Naive thymus-derived CD4-positive, alpha-beta T cell (primary cell): ENCODE results near the gene HEPH. TPM values are rescaled to one million over a fixed set of nuclear protein-coding genes. Genes with fewer than 3 reads are reported as not detected.

Experiments
- ATAC-seq: fragments of 150-1000 bp; cut with Tn5 transposase; 2 replicates; pipeline ENCODE4 v1.10.0; 2021; ENCODE audit warnings: mild to moderate bottlenecking, moderate library complexity
- CTCF ChIA-PET: fragments of 350-600 bp; sonication (Branson Sonifier 250); formaldehyde crosslinking; loops from one replicate; lab custom pipeline; 2021; ENCODE audit warnings: antibody characterized with exemption; lab: Charles Lee
- POLR2A ChIA-PET: fragments of 350-600 bp; sonication (Branson Sonifier 250); formaldehyde crosslinking; loops from one replicate; lab custom pipeline; 2021; ENCODE audit warnings: antibody characterized with exemption, inconsistent platforms; lab: Charles Lee
- DNase-seq, 9 donors: peaks; one replicate each; pipeline versions ENCODE4 v3.0.0 to v3.0.0-alpha.2; 2020 to 2022; ENCODE audit warnings: mixed read lengths in 1 of 9
- H3K27ac ChIP-seq: one replicate; pipeline ENCODE4 v1.7.0; 2013; ENCODE audit warnings: mild to moderate bottlenecking, low read depth, low read length, moderate library complexity
- H3K27me3 ChIP-seq, 2 donors: one replicate each; pipeline ENCODE4 v1.7.0; 2013; ENCODE audit warnings: low read length in 2 of 2, mild to moderate bottlenecking in 2 of 2, moderate library complexity in 2 of 2; ENCODE audit not compliant: control insufficient read depth in 2 of 2, insufficient read depth in 2 of 2
- H3K36me3 ChIP-seq, 3 experiments: 1 replicate in 2 of 3; 2 replicates in 1 of 3; pipeline ENCODE4 v1.7.0; 2013; ENCODE audit warnings: low read length in 3 of 3, mild to moderate bottlenecking in 3 of 3, moderate library complexity in 1 of 3; ENCODE audit not compliant: insufficient read depth in 3 of 3, control insufficient read depth in 2 of 3
- H3K4me1 ChIP-seq, 2 donors: one replicate each; pipeline ENCODE4 v1.7.0; 2013; ENCODE audit warnings: low read length in 2 of 2, mild to moderate bottlenecking in 2 of 2, moderate library complexity in 1 of 2; ENCODE audit not compliant: control insufficient read depth in 2 of 2, insufficient read depth in 2 of 2
- H3K4me3 ChIP-seq: 2 replicates; pipeline ENCODE4 v1.7.0; 2013; ENCODE audit warnings: mild to moderate bottlenecking, low read length
- H3K9me3 ChIP-seq, 3 experiments: 1 replicate in 2 of 3; 2 replicates in 1 of 3; pipeline ENCODE4 v1.7.0; 2013; ENCODE audit warnings: low read length in 3 of 3; ENCODE audit not compliant: control insufficient read depth in 2 of 3
- H3K27ac Mint-ChIP-seq, 9 donors: one replicate each; pipeline ENCODE4 v1.8.0; 2020 to 2022; ENCODE audit warnings: mixed read lengths in 9 of 9, mild to moderate bottlenecking in 8 of 9, moderate library complexity in 5 of 9, inconsistent platforms in 2 of 9
- H3K27me3 Mint-ChIP-seq, 5 donors: one replicate each; pipeline ENCODE4 v1.8.0; 2021 to 2022; ENCODE audit warnings: mixed read lengths in 5 of 5, mild to moderate bottlenecking in 1 of 5
- H3K36me3 Mint-ChIP-seq, 5 donors: one replicate each; pipeline ENCODE4 v1.8.0; 2020 to 2022; ENCODE audit warnings: mixed read lengths in 5 of 5, mild to moderate bottlenecking in 3 of 5, inconsistent platforms in 1 of 5
- H3K4me1 Mint-ChIP-seq, 7 donors: one replicate each; pipeline ENCODE4 v1.8.0; 2020 to 2022; ENCODE audit warnings: mixed read lengths in 7 of 7, mild to moderate bottlenecking in 3 of 7, inconsistent platforms in 1 of 7
- H3K4me3 Mint-ChIP-seq, 10 donors: one replicate each; pipeline ENCODE4 v1.8.0; 2020 to 2022; ENCODE audit warnings: mild to moderate bottlenecking in 10 of 10, mixed read lengths in 10 of 10, moderate library complexity in 6 of 10, inconsistent platforms in 2 of 10
- H3K9me3 Mint-ChIP-seq, 11 donors: one replicate each; pipeline ENCODE4 v1.8.0; 2020 to 2022; ENCODE audit warnings: mixed read lengths in 11 of 11, mild to moderate bottlenecking in 4 of 11, inconsistent platforms in 1 of 11, moderate library complexity in 1 of 11
- intact Hi-C, 2 donors: fragments of 100-400 bp; cut with micrococcal nuclease; formaldehyde crosslinking; loops; one replicate each; pipeline ENCODE4 v1.15.1; 2023
- polyA plus RNA-seq, 2 donors: library from polyadenylated mRNA; unstranded; fragments of 300-500 nt; fragmentation: Illumina TruSeq; gene quantifications; one replicate each; pipeline ENCODE4 v1.2.3, GENCODE V29; 2021
- total RNA-seq, 6 experiments: library from RNA in 5 of 6; stranded (reverse) in 5 of 6; gene quantifications; 1 replicate in 5 of 6; 2 replicates in 1 of 6; pipeline ENCODE4 v1.2.3 and lab custom pipeline; 2021 to 2026

HEPH gene
- total and polyA plus RNA-seq, 7 experiments from 2014 or later, result 0.17 to 0.34 (median 0.19) TPM; not detected in 4

DNA sequence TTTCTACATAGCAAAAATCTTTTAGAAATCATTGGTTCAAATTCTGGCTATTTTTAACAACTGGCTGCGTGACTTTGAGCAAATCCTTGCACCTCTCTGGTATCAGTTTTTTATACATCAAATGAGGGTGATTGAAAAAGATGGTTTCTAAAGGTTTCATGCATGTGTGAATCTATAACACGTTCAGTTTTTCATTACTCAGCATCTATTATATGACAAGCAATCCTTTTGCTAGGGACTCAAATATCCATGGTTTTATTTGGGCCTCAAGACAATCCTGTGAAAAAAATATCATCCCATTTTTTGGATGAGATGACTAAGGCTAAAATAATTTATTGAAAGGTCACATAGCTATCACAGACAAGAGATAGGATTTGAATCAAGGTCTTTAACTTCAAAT, 884 bp downstream of the HEPH start:
- Histone ChIP-seq H3K27ac (no peak overlapping the region), H3K36me3 (no peaks in the 10 kb centered on the region), H3K4me3 (no peak overlapping the region), H3K4me1 (no peaks in the 10 kb centered on the region), H3K9me3 (no peaks in the 10 kb centered on the region), H3K27me3 (no peaks in the 10 kb centered on the region)
- H3K36me3 Mint-ChIP-seq, result no peaks in the 10 kb centered on the region
- H3K27ac Mint-ChIP-seq, result no peak overlapping the region
- intact Hi-C loops, result no loop called here
- H3K9me3 Mint-ChIP-seq, result peaks cover 0 to 1% (median 0%) of the 10 kb centered on the region in 11 donors
- no peaks in the 10 kb centered on the region for H3K27me3 Mint-ChIP-seq
- ChIA-PET CTCF (no interaction called here), POLR2A (no interaction called here)
- no peak overlapping the region for H3K4me3 Mint-ChIP-seq
- H3K4me1 Mint-ChIP-seq, result peaks cover 0 to under 1% (median 0%) of the 10 kb centered on the region in 7 donors
- no peak for ATAC-seq
- DNase-seq, result no peak

DNA sequence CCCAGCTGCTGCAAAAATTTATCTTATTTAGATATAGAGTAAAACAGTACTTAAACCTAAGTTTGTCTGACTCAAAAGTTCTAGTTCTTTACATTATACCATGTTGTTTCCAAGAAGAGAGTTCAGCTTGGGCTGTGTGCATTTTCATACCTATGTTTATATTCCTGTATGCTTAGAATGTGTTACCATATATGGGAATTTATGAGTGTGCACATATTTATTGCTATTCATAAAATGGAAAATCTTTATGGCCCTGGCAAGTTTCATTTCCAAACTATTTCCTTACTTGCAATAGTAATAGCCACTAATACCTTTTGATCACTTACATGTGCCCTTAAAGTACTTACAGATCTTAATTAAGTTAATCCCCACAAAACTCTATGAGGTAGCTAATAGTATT, 2.6 kb downstream of the HEPH start:
- H3K36me3 Mint-ChIP-seq, result no peaks in the 10 kb centered on the region
- H3K27ac Mint-ChIP-seq, result no peak overlapping the region
- Histone ChIP-seq H3K27me3 (no peaks in the 10 kb centered on the region), H3K4me1 (no peaks in the 10 kb centered on the region), H3K36me3 (no peaks in the 10 kb centered on the region), H3K4me3 (no peak overlapping the region), H3K9me3 (no peaks in the 10 kb centered on the region), H3K27ac (no peak overlapping the region)
- H3K4me3 Mint-ChIP-seq, result no peak overlapping the region
- ChIA-PET CTCF (no interaction called here), POLR2A (no interaction called here)
- peaks cover 0 to 1% (median 0%) of the 10 kb centered on the region in 11 donors for H3K9me3 Mint-ChIP-seq
- H3K27me3 Mint-ChIP-seq, result no peaks in the 10 kb centered on the region
- intact Hi-C loops, result no loop called here
- H3K4me1 Mint-ChIP-seq, result no peaks in the 10 kb centered on the region
- no peak for ATAC-seq
- no peak for DNase-seq

DNA sequence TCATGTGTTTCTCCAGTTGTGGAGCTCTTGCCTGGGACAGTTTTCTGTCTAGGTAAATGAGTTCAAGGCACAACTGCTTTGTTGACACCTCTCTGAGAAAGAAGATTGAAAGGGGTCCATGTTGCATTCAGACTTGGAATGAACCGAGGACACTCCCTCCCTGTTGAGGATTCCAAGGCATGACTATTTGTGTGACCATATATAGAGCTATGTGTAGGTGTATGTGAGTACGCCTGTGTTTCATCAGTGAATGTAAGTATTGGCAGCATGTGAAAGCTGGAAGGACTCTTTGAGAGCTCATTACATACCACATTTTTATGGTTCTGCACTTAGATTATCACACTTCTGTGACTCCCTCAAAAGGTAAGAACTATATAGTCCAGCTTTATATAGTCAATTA, 3.4 kb downstream of the HEPH start:
- peaks cover 0 to 1% (median 0%) of the 10 kb centered on the region in 11 donors for H3K9me3 Mint-ChIP-seq
- H3K27ac ChIP-seq, result no peak overlapping the region
- no peak overlapping the region for H3K4me3 Mint-ChIP-seq
- no peaks in the 10 kb centered on the region for H3K9me3 ChIP-seq
- no peaks in the 10 kb centered on the region for H3K36me3 Mint-ChIP-seq
- no peaks in the 10 kb centered on the region for H3K27me3 ChIP-seq
- POLR2A ChIA-PET, result no interaction called here
- no peaks in the 10 kb centered on the region for H3K4me1 Mint-ChIP-seq
- CTCF ChIA-PET, result no interaction called here
- ATAC-seq, result no peak
- no peaks in the 10 kb centered on the region for H3K27me3 Mint-ChIP-seq
- intact Hi-C loops, result no loop called here
- H3K27ac Mint-ChIP-seq, result no peak overlapping the region
- H3K4me1 ChIP-seq, result no peaks in the 10 kb centered on the region
- no peaks in the 10 kb centered on the region for H3K36me3 ChIP-seq
- H3K4me3 ChIP-seq, result no peak overlapping the region
- DNase-seq, result no peak

DNA sequence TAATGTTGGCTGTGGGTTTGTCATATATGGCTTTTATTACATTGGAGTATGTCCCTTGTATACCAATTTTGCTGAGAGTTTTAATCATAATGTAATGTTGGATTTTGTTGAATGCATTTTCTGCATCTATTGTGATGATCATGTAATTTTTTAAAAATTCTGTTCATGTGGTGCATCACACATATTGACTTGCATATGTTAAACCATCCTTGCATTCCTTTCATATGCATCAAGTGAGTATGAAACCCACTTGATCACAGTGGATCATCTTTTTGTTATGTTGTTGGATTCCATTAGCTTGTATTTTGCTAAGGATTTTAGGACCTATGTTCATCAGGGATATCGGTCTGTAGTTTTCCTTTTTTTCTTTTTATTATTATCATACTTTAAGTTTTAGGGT, 12.1 kb downstream of the HEPH start:
- POLR2A ChIA-PET, result no interaction called here
- H3K9me3 Mint-ChIP-seq, result peaks cover 0 to 60% (median 30%) of the 10 kb centered on the region in 11 donors
- H3K4me3 ChIP-seq, result no peak overlapping the region
- no peaks in the 10 kb centered on the region for H3K4me1 Mint-ChIP-seq
- no peaks in the 10 kb centered on the region for H3K27me3 Mint-ChIP-seq
- H3K4me1 ChIP-seq, result no peaks in the 10 kb centered on the region
- DNase-seq, result no peak
- H3K27ac ChIP-seq, result no peak overlapping the region
- H3K9me3 ChIP-seq, result peaks cover 0 to 4% (median 0%) of the 10 kb centered on the region in 3 experiments
- CTCF ChIA-PET, result no interaction called here
- no peak overlapping the region for H3K27ac Mint-ChIP-seq
- H3K36me3 ChIP-seq, result no peaks in the 10 kb centered on the region
- H3K4me3 Mint-ChIP-seq, result no peak overlapping the region
- intact Hi-C loops, result no loop called here
- ATAC-seq, result no peak
- peaks cover 0 to 9% (median 0%) of the 10 kb centered on the region in 5 donors for H3K36me3 Mint-ChIP-seq
- H3K27me3 ChIP-seq, result no peaks in the 10 kb centered on the region

DNA sequence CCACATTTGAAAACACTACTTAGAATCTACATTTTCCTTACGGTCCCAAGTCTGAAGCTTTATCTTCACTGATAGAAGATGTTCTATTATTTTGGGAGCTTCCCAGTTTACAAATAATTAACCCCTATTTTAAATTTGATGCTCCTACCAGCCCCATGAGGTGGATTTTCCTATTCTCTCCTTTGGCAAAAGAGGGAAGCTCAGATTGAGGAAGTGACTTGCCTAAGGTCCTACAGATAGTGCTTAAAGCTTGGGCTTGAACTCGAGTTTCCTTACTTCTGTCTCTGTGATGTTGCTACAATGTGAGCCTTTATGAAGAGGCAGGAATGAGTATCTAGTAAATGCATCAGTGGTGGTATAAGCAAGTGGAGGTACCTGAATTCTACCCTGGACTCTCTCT, 27.5 kb downstream of the HEPH start:
- no peaks in the 10 kb centered on the region for H3K27me3 ChIP-seq
- POLR2A ChIA-PET, result no interaction called here
- Mint-ChIP-seq H3K36me3 (peaks cover 0 to 1% (median 0%) of the 10 kb centered on the region in 5 donors), H3K27me3 (peaks cover 0 to 2% (median 0%) of the 10 kb centered on the region in 5 donors), H3K27ac (no peak overlapping the region), H3K4me1 (peaks cover 5 to 15% (median 11%) of the 10 kb centered on the region in 7 donors), H3K9me3 (peaks cover 0 to 9% (median 2%) of the 10 kb centered on the region in 11 donors), H3K4me3 (no peak overlapping the region)
- no peak overlapping the region for H3K4me3 ChIP-seq
- H3K27ac ChIP-seq, result no peak overlapping the region
- ATAC-seq, result no peak
- no peaks in the 10 kb centered on the region for H3K4me1 ChIP-seq
- intact Hi-C loops, result no loop called here
- no peaks in the 10 kb centered on the region for H3K9me3 ChIP-seq
- CTCF ChIA-PET, result no interaction called here
- DNase-seq, result no peak
- H3K36me3 ChIP-seq, result no peaks in the 10 kb centered on the region

DNA sequence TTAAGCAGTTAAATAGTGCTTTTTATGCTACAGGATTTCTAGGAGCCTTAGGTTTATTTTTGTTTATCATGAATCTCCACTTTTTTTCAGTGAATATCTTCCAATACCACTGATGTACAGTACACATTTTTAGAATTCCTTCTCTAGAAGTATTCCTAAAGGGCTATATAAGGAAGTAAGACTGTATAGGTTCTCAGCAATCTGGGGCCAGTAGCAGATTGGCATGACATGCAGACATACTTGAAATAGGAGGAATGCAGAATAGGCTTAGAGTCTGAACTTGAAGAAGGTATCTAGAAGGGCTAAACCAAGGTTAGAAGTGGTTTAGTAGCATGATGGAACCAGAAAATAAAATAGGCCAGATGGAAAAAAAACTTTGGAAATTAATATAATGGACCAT, 29.8 kb downstream of the HEPH start:
- Histone ChIP-seq H3K4me1 (no peaks in the 10 kb centered on the region), H3K4me3 (no peak overlapping the region), H3K27me3 (no peaks in the 10 kb centered on the region), H3K9me3 (no peaks in the 10 kb centered on the region), H3K27ac (no peak overlapping the region), H3K36me3 (no peaks in the 10 kb centered on the region)
- intact Hi-C loops, result no loop called here
- DNase-seq (no peak), ATAC-seq (no peak)
- ChIA-PET POLR2A (no interaction called here), CTCF (no interaction called here)
- H3K4me1 Mint-ChIP-seq, result peaks cover 5 to 15% (median 11%) of the 10 kb centered on the region in 7 donors
- H3K27me3 Mint-ChIP-seq, result peaks cover 0 to 2% (median 0%) of the 10 kb centered on the region in 5 donors
- no peaks in the 10 kb centered on the region for H3K9me3 Mint-ChIP-seq
- H3K36me3 Mint-ChIP-seq, result peaks cover 0 to 1% (median 0%) of the 10 kb centered on the region in 5 donors
- peak overlapping the region in 2 of 10 donors; percentile 7 to 57 for H3K4me3 Mint-ChIP-seq
- no peak overlapping the region for H3K27ac Mint-ChIP-seq

DNA sequence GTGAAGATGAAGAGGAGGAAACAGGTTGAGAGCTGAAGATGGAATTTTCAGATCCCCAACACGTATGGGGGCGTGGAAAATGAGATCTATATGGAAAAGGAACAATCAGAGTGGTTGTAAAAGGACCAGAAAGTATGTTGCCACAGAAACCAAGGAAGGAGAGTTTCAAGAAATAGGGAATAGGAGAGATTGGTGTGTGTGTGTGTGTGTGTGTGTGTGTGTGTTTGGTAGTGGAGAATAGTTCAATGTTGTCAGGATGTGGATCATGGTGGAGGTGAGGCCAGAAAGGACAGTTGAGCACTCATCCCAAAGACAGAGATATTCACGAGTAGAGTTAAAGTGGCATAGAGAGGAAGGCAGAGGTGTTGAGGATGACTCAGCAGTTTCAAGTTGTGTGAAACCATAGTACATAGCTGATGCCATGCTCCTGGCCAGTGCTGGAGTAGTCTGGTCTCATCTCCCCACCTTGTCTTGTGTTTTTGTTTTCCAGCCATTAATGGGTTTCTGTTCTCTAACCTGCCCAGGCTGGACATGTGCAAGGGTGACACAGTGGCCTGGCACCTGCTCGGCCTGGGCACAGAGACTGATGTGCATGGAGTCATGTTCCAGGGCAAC, 36.1 kb downstream of the HEPH start:
- no peaks in the 10 kb centered on the region for H3K9me3 ChIP-seq
- no peak for DNase-seq
- H3K36me3 ChIP-seq, result no peaks in the 10 kb centered on the region
- no peaks in the 10 kb centered on the region for H3K27me3 ChIP-seq
- no peak for ATAC-seq
- CTCF ChIA-PET, result interaction anchor here (0.6 kb wide), 1 partner anchor 1840 kb away, joined by 3 read pairs; no protein-coding TSS in a partner anchor
- H3K4me1 ChIP-seq, result no peaks in the 10 kb centered on the region
- intact Hi-C loops, result loop anchor here (2.0 to 10.0 kb wide), 2 partner anchors 529 to 615 kb away; no protein-coding TSS in a partner anchor
- no peaks in the 10 kb centered on the region for H3K9me3 Mint-ChIP-seq
- no peaks in the 10 kb centered on the region for H3K36me3 Mint-ChIP-seq
- H3K27ac Mint-ChIP-seq, result peak overlapping the region in 2 of 9 donors; percentile 42 to 75
- H3K27ac ChIP-seq, result no peak overlapping the region
- POLR2A ChIA-PET, result no interaction called here
- no peaks in the 10 kb centered on the region for H3K27me3 Mint-ChIP-seq
- peaks cover 16 to 31% (median 22%) of the 10 kb centered on the region in 7 donors for H3K4me1 Mint-ChIP-seq
- no peak overlapping the region for H3K4me3 Mint-ChIP-seq
- no peak overlapping the region for H3K4me3 ChIP-seq
